HG02840 (cell line): ENCODE data around the gene AP3B1.

ENCODE experiments used
- ATAC-seq: cut with Tn5 transposase; IDR thresholded peaks from one replicate; pipeline ENCODE4 v1.9.1; 2021; ENCODE audit warnings: mild to moderate bottlenecking, moderate library complexity, moderate number of reproducible peaks; ENCODE audit not compliant: unreplicated experiment, low FRiP score

The AP3B1 gene

GRCh38 chr5:78007233-78007632, 287.3 kb downstream of the AP3B1 start:
- no peak for ATAC-seq

GRCh38 chr5:78006449-78006848, 288.0 kb downstream of the AP3B1 start:
- ATAC-seq = no peak

GRCh38 chr5:78005021-78005785, 289.3 kb downstream of the AP3B1 start:
- no peak for ATAC-seq

- ATAC-seq = no peak
Observed at GRCh38 chr5:78004559-78004958, 289.9 kb downstream of the AP3B1 start.

- no peak for ATAC-seq
Observed at GRCh38 chr5:78003919-78004318, 290.6 kb downstream of the AP3B1 start.

GRCh38 chr5:78003450-78003849, 291.0 kb downstream of the AP3B1 start:
- no peak for ATAC-seq

- no peak for ATAC-seq
Observed at GRCh38 chr5:78002690-78003089, 291.8 kb downstream of the AP3B1 start.

GRCh38 chr5:78001197-78001596, 293.3 kb downstream of the AP3B1 start:
- ATAC-seq = no peak

- no peak for ATAC-seq
Observed at GRCh38 chr5:78000191-78000590, 294.3 kb downstream of the AP3B1 start.

GRCh38 chr5:77999399-77999798, 295.1 kb downstream of the AP3B1 start:
- ATAC-seq = no peak

GRCh38 chr5:77996943-77997342, 297.6 kb downstream of the AP3B1 start:
- no peak for ATAC-seq

GRCh38 chr5:77995793-77996409, 298.6 kb downstream of the AP3B1 start:
- ATAC-seq = no peak

- no peak for ATAC-seq
Observed at GRCh38 chr5:77994943-77995342, 299.6 kb downstream of the AP3B1 start.

GRCh38 chr5:77993855-77994318, 300.6 kb downstream of the AP3B1 start:
- ATAC-seq = no peak

GRCh38 chr5:77993141-77993854, 301.2 kb downstream of the AP3B1 start:
- ATAC-seq = no peak

GRCh38 chr5:77991084-77991483, 303.4 kb downstream of the AP3B1 start:
- ATAC-seq = no peak

GRCh38 chr5:77990020-77990419, 304.5 kb downstream of the AP3B1 start:
- ATAC-seq = no peak

- ATAC-seq = no peak
Observed at GRCh38 chr5:77987988-77988387, 306.5 kb downstream of the AP3B1 start.

GRCh38 chr5:77987331-77987730, 307.2 kb downstream of the AP3B1 start:
- no peak for ATAC-seq

GRCh38 chr5:77986261-77986660, 308.2 kb downstream of the AP3B1 start:
- no peak for ATAC-seq

- ATAC-seq = no peak
Observed at GRCh38 chr5:77985247-77985646, 309.3 kb downstream of the AP3B1 start.
